CMK (cell line): Measurements from ENCODE around the gene TKFC.

Experiments used
- DNase-seq: peaks from one replicate; pipeline ENCODE4 v3.0.0-alpha.2; 2010; ENCODE audit warnings: low read depth

Gene TKFC

DNA sequence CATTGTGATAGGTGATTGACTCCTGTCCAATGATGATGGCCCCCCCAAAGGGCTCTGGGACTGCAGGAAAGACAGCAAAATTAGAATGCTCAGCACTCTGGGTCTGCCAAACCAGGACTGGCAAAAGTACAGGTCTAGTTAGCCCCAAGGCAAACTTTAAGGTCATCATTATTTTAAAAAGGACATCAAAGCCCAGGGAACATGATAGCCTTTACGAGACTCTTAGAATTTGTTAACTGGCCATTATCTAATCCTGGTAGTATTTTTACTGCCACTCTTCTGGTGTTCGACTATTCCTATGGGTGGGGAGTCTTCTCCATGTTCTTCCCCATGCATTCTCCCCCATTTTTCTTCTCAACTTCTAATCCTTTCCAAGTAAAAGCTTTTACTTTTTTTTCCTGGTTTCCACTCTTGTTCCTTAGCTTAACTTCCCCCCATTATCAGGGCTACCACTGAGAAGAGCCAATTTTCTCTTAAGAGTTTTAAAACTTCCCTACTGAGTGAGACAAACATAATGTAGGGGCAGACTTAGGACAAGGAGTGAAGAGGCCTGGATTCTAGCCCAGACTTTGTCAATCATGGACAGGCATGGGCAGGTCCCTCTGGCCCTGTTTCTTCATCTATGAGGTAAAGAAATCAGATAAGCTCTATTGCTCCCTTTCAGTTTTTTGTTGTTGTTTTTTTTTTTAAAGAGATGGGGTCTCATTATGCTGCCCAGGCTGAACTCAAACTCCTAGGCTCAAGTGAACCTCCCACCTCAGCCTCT, 7.2 kb upstream of the TKFC start:
- no peak for DNase-seq

GRCh38 chr11:61327669-61328071, 5.4 kb upstream of the TKFC start:
- DNase-seq = no peak

GRCh38 chr11:61328351-61328750, 4.7 kb upstream of the TKFC start:
- DNase-seq = no peak

GRCh38 chr11:61329871-61330270, 3.2 kb upstream of the TKFC start:
- no peak for DNase-seq

- DNase-seq = no peak
Measured at GRCh38 chr11:61331651-61332050, 1.4 kb upstream of the TKFC start.

DNA sequence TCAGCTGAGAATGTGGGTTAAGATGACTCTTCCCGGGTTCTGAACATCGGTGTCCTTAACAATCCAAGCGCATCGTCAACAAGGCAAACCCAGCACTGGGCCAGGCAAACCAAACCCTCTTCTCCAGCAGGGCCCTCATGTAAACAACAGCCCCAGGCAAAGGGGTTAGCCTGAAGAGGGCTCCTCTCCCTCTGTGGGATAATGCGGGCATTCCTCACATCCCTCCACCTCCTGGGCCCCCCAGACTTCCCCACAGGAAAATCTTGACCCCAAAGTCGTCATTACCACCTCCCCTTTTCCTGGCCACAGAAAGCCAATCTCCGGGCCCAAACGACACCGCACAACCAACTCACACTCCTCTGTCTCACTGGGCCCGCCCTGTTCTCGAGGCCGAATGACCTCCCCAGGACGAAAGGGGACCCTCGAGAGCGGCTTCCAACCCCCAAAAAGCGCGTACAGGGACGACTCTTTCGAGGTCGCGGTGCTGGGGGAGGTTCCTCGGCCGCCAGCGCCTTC, 689 bp upstream of the TKFC start:
- no peak for DNase-seq

GRCh38 chr11:61333550-61334433, 764 bp downstream of the TKFC start:
- no peak for DNase-seq

DNA sequence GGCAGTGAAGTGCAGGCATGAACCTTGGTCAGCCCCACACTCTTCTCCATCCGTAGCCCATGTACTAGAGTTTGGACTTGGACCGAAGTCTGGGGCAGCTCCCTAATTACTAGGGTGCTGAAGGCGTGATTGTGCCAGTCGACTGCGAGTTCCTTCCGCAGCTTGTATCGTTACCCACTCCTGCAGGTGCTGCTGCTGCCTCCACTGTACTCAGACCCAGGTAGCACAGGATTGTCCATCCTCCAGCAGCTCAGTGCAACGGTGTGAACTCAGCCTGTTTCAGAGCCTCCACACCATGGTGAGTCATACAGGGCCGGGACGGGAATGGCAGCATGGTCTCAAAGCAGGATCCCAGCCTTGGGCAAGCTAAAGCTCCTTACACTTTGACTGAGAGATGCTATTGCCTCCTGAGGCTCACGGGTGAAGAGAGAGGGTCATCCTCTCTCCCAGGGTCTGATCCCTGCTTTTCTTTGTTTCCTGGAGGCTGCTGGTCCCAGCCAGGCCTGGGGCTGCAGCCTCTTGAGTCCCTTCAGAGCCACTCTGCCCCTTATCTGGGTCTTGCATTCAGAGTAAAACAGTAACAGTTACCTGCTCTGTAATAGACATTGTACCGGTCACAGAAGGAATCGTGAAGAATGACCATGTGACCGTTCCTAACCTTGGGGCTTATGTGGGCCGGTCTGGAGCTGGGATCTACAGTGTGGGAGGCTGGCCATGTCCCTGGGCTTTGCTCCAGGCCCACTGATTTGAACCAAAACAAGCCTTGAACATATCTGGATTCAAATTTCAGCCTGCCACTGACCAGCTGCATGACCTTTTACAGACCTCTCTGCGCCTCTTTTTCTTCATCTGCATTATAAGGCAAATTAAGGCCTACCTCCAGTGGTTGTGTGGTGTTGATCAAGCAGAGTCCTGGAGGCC, 1.7 kb downstream of the TKFC start:
- no peak for DNase-seq

GRCh38 chr11:61335355-61335710, 2.3 kb downstream of the TKFC start:
- DNase-seq = no peak

DNA sequence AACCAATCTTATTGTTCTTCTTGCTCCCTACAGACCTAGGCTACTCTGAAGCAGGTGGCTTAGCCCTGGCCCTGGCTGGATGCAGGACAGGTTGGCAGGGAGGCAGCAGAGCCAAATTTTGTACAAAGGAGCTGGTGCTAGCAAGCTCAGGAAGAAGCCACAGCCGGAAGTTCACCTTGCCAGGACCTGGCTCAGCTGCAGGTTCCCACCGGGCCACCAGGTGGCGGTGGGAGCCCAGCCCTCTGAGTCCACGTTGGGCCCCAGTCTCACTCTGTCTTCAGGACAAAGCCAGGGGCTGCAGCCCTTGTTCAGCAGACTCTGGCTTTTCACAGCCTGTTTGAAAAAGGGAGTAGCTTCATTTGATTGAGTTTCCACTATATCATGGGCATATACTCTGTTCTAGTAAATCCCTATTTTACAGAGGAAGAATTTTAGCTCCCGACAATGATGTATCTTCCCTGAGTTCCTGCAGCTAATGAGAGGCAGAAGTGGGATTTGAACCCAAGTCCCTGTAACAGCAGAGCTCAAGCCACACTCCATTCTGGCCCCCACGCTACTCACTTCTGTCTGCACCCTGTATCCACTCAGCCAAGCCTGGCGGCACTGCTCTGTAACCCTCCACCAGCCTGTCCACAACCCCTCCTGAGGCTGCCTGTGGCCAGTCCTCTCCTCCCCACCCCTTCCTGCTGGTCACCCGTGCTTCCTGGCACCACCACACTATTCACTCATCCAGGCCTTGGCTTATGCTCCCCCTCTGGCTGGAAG, 3.3 kb downstream of the TKFC start:
- DNase-seq = peak; percentile 57

GRCh38 chr11:61337706-61338470, 4.9 kb downstream of the TKFC start:
- no peak for DNase-seq

DNA sequence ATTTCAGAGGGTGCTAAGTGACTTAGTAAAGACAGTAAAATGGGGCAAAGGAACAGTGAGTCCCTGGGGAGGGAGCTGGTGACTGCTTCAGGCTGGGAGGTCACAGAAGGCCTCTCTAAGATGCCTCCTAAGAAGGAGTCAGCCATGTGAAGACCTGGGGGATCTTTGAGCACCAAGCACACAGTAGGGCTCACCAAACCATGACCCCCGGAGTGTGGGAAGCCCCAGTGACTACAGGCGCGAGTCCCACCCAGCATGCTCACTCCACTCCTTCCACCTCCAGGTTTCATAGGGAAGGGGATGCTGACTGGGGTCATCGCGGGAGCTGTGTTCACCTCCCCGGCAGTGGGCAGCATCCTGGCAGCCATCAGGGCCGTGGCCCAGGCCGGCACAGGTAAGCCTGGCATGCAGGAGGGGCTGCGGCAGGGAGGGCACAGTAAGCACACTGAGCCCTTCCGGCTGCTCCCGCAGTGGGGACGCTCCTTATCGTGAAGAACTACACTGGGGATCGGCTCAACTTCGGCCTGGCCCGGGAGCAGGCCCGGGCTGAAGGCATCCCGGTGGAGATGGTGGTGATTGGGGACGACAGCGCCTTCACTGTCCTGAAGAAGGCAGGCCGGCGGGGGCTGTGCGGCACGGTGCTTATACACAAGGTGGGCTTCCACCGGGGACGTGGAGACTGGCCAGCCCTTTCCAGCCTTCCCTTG, 5.9 kb downstream of the TKFC start:
- no peak for DNase-seq

DNA sequence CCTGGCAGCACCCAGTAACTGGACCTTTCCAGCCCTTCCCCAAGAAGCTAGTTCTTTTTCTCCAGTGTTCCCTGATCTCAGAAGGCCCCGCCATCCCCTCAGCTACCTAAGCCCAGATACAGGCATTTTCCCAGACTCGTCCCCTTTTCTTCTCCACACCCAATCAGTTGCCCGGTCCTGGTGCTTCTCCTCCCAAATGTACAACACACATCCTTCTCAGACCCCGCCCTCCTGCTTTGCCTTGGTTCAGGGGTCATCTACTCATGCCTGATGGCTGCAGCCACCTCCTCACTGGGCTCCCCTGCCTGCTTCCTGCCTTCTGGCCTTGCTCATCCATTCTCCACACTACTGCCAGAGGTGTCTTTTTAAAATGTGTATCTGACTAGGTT, 6.5 kb downstream of the TKFC start:
- DNase-seq = no peak

- DNase-seq = no peak
Measured at GRCh38 chr11:61340979-61341378, 8.0 kb downstream of the TKFC start.

- no peak for DNase-seq
Measured at GRCh38 chr11:61341706-61342105, 8.7 kb downstream of the TKFC start.

DNA sequence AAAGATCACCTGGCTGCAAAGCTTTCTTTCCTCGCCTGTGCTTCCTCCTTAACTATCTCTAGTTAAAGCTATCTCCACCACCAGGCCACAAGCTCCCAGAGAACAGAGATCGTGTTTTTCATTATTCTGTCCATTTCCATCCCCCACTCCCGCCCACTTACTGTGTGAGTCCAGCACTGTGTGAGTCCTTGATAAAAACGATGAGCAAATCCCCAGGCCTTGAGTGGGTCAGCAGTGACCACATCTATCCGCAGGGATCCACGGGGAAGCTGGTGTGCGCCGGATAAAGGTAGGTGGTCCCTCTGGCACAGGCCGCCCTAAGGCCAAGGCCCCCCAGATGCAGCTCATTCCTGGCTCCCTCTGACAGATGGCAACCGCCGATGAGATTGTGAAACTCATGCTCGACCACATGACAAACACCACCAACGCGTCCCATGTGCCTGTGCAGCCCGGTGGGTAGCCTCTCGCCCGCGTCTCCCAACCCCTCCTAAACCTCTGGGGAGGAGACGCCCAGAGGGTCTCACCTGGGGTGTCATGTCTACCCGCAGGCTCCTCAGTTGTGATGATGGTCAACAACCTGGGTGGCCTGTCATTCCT, 9.3 kb downstream of the TKFC start:
- DNase-seq = no peak

DNA sequence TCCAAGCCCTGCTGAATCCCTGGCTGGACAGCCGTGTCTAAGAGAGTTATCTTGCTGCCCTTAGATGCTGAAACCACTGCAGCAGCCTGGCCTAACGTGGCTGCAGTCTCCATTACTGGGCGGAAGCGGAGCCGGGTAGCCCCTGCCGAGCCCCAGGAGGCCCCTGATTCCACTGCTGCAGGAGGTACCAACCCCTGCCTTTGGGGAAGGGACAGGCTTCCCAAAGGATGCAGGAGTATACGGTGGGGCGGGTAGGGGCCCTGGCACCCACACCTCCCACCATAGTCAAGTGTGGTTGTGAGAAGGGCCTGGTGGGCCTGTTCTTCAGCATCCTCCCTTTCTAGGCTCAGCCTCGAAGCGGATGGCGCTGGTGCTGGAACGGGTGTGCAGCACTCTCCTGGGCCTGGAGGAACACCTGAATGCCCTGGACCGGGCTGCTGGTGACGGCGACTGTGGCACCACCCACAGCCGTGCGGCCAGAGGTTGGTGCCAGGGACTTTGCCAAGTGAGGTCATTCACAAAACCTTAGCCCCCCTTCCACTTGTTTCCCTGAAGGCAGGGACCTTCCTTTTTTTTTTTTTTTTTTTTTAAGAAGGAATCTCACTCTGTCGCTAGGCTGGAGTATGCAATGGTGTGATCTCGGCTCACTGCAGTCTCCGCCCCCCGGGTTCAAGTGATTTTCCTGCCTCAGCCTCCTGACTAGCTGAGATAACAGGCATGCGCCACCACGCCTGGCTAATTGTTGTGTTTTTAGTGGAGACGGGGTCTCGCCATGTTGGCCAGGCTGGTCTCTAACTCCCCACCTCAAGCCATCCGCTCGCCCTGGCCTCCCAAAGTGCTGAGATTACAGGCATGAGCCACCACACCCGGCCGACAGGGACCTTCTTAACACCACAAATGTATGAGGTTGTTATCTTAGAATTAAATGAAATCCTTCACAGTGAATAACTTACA, 11.0 kb downstream of the TKFC start:
- no peak for DNase-seq

- no peak for DNase-seq
Measured at GRCh38 chr11:61345170-61345610, 12.2 kb downstream of the TKFC start.
